Stimulated activated CD4-positive, alpha-beta T cell treated with anti-CD3 and anti-CD28 coated beads, Interleukin-4, amount 100 ng/mL, for 4 hours (primary cell): ENCODE data around the gene HDGF.
"Not testable (repeated sequence)": the region's sequence is repeated elsewhere in the genome, so short reads cannot be mapped to it uniquely, and the experiment has no call there.

ENCODE experiments used
- DNase-seq, 2 experiments: peaks; one replicate each; pipeline ENCODE4 v3.0.0-alpha.2; 2020

Gene HDGF

GRCh38 chr1:156766298-156767100 is 15.0 kb upstream of the HDGF start:
- DNase-seq, result no peak

GRCh38 chr1:156765666-156766065 is 14.2 kb upstream of the HDGF start:
- no peak for DNase-seq

- not testable (repeated sequence) for DNase-seq
Observed at GRCh38 chr1:156765136-156765535, 13.7 kb upstream of the HDGF start.

GRCh38 chr1:156760796-156761104 is 9.3 kb upstream of the HDGF start:
- DNase-seq, result no peak

- no peak for DNase-seq
Observed at GRCh38 chr1:156760092-156760795, 8.8 kb upstream of the HDGF start.

GRCh38 chr1:156757572-156758253 is 6.2 kb upstream of the HDGF start:
- not testable (repeated sequence) for DNase-seq

- DNase-seq, result no peak
Observed at GRCh38 chr1:156756355-156756754, 4.9 kb upstream of the HDGF start.

- no peak for DNase-seq
Observed at GRCh38 chr1:156755527-156755950, 4.1 kb upstream of the HDGF start.

- no peak for DNase-seq
Observed at GRCh38 chr1:156754219-156754618, 2.7 kb upstream of the HDGF start.

GRCh38 chr1:156752843-156753482 is 1.5 kb upstream of the HDGF start:
- DNase-seq, result no peak

GRCh38 chr1:156751757-156752481 is 444 bp upstream of the HDGF start:
- peak; percentile 98 for DNase-seq

- DNase-seq, result peak; percentile 39 to 44
Observed at GRCh38 chr1:156750711-156751450, 594 bp downstream of the HDGF start.

- DNase-seq, result peak; percentile 43 to 66
Observed at GRCh38 chr1:156750191-156750672, 1.2 kb downstream of the HDGF start.

- DNase-seq, result no peak
Observed at GRCh38 chr1:156749419-156750118, 1.9 kb downstream of the HDGF start.

GRCh38 chr1:156748670-156749418 is 2.6 kb downstream of the HDGF start:
- no peak for DNase-seq

- DNase-seq, result no peak
Observed at GRCh38 chr1:156747742-156748669, 3.5 kb downstream of the HDGF start.

- DNase-seq, result peak; percentile 49 to 51
Observed at GRCh38 chr1:156746728-156747631, 4.5 kb downstream of the HDGF start.

- DNase-seq, result no peak
Observed at GRCh38 chr1:156746406-156746727, 5.1 kb downstream of the HDGF start.
